ENCODE measurements around the gene DGKB.
A peak's percentile ranks its signal among the peaks of the same experiment; 100 is the strongest.
"Not testable (repeated sequence)": the region's sequence is repeated elsewhere in the genome, so short reads cannot be mapped to it uniquely, and the experiment has no call there.

The DGKB gene

GRCh38 chr7:14293434-14293833 is 609.1 kb downstream of the DGKB start:
- no peak for DNase-seq (ENCODE audit: low spot score)
- TF ChIP-seq CTCF (conservative IDR thresholded peaks at IDR 0.05; ENCODE audit: low read depth) = no peak
- CTCF ChIA-PET = no interaction called here
- H3K27ac ChIP-seq = no peak overlapping the region
- POLR2A ChIA-PET (ENCODE audit: low non-redundant PET) = no interaction called here

- ChIA-PET CTCF (interaction anchor here (0.8 kb wide), 1 partner anchor 17 kb away, joined by 4 read pairs; no protein-coding TSS in a partner anchor), POLR2A (ENCODE audit: low non-redundant PET) (no interaction called here)
- TF ChIP-seq CTCF (conservative IDR thresholded peaks at IDR 0.05; ENCODE audit: low read depth) = no peak
- DNase-seq (ENCODE audit: low spot score) = no peak
- no peak overlapping the region for H3K27ac ChIP-seq
Observed at GRCh38 chr7:14292737-14293136, 609.8 kb downstream of the DGKB start.

- no peak overlapping the region for H3K27ac ChIP-seq
- DNase-seq (ENCODE audit: low spot score) = no peak
- no peak for TF ChIP-seq CTCF (conservative IDR thresholded peaks at IDR 0.05; ENCODE audit: low read depth)
- ChIA-PET CTCF (no interaction called here), POLR2A (ENCODE audit: low non-redundant PET) (no interaction called here)
Observed at GRCh38 chr7:14289957-14290356, 612.6 kb downstream of the DGKB start.

- TF ChIP-seq CTCF (conservative IDR thresholded peaks at IDR 0.05; ENCODE audit: low read depth) = no peak
- no peak for DNase-seq (ENCODE audit: low spot score)
- ChIA-PET POLR2A (ENCODE audit: low non-redundant PET) (no interaction called here), CTCF (no interaction called here)
- H3K27ac ChIP-seq = no peak overlapping the region
Observed at GRCh38 chr7:14288701-14289100, 613.9 kb downstream of the DGKB start.

GRCh38 chr7:14287398-14287797 is 615.2 kb downstream of the DGKB start:
- DNase-seq (ENCODE audit: low spot score) = no peak
- ChIA-PET CTCF (interaction anchor here (0.6 kb wide), 1 partner anchor 51 kb away, joined by 5 read pairs; no protein-coding TSS in a partner anchor), POLR2A (ENCODE audit: low non-redundant PET) (no interaction called here)
- TF ChIP-seq CTCF (conservative IDR thresholded peaks at IDR 0.05; ENCODE audit: low read depth) = no peak
- H3K27ac ChIP-seq = no peak overlapping the region

- ChIA-PET CTCF (no interaction called here), POLR2A (ENCODE audit: low non-redundant PET) (no interaction called here)
- no peak for TF ChIP-seq CTCF (conservative IDR thresholded peaks at IDR 0.05; ENCODE audit: low read depth)
- peak; percentile 5 for DNase-seq (ENCODE audit: low spot score)
- H3K27ac ChIP-seq = no peak overlapping the region
Observed at GRCh38 chr7:14286036-14286435, 616.5 kb downstream of the DGKB start.

GRCh38 chr7:14279065-14279871 is 623.3 kb downstream of the DGKB start:
- H3K27ac ChIP-seq; POLR2A ChIA-PET (ENCODE audit: low non-redundant PET); DNase-seq (ENCODE audit: low spot score); CTCF ChIA-PET: not testable (repeated sequence)

All from RWPE1 (cell line).